ENCODE results near the gene TEAD1.

- TF ChIP-seq CTCF (IDR thresholded peaks at IDR 0.05): no peak
- no peak for TF ChIP-seq POLR2A (IDR thresholded peaks at IDR 0.05)
These were observed 17.3 kb downstream of the TEAD1 start for GRCh38 chr11:12691473-12691872.
